ENCODE results near the gene ADM2.

ADM2 gene

DNA sequence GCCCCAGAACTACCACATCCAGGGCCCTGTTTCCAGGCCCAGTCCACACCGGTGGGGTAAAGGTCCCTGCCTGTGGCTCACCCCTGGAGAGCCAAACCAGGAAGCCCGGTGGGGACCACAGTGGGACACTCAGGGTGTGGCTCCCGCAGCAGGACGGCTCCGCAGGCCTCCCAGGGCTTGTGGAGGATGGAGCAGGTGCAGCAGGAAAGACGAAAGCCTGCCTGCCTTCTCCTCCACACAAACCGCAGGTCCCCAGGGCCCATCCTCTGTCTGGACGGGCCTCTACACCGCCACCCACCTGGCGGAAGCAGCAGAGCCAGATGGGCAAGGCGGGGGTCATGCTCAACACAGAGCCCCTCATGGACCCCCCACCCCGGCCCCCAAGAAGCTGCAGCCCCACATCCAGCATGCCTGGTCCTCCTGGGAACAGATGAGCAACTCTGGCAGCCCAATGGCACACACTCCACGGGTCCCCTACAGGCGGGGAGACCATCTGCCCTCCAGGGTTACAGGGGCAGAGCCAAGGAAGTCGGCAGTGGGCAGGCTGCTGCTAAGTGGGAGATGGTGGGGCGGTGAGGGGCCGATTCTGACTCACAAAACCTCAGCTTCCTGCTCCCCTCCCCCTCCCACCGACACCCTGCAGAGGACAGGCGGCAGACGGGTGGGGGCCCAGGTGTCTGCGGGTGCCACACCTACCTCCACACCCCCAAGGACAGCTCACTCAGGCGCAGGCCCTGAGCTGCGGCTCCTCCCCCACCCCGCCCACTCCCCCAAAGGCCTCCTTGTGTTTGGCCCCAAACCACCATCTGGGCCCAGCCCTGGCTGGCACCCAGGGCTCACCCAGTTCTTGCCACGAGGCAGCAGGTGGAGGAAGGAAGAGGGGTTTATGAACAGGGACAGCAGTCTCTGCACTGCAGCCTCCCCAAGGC lies 11.7 kb upstream of the ADM2 start:
- peak; percentile 93 for DNase-seq

DNA sequence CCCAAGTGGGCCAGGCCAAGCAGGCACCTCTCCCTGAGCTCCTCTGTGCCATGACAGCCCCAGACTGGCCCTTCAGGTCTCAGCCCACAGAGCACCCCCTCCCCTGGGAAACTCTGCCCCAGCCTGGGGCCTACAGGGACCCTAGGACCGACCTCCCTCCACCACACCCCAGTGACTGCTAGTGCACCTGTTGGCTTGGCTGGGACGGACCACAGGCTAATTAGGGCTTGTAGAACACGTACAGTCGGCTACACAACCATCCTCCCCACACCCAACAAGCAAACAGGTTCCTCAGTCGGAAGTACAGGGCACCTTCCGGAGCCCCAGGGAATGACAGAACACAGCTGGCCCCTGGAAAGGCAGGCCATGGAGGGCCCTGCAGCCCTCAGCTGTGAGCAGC lies 10.9 kb upstream of the ADM2 start:
- DNase-seq = no peak

DNA sequence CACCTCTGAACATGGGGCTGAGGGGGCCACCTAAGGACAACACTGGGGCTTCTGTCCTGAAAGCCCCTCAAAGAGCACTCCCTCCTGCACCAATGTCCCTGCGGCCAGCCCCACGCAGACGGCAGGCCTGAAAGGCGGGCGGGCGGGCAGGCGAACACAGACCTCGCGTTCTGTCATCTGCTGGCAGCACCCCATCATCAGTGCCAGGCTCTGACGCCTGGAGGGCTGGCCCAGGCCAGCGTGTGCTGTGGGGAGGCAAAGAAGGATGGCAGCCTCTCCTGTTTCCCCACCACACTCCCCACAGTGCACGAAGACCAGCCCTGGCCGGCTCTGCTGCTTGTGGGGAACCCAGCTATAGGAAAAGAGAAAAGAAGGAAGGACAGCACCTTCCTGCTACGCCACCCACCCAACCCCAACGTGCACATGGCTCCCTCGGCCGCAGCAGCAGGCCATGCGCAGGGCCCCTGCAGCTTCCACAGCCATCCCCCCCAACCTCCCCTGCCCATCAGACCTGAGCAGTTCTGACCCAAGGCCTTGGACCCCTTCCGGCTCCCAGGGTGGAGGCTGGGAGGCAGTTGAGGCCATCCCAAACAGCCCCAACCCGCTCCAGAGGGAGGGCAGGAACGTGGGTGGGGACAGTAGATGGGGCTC lies 10.0 kb upstream of the ADM2 start:
- DNase-seq = no peak

DNA sequence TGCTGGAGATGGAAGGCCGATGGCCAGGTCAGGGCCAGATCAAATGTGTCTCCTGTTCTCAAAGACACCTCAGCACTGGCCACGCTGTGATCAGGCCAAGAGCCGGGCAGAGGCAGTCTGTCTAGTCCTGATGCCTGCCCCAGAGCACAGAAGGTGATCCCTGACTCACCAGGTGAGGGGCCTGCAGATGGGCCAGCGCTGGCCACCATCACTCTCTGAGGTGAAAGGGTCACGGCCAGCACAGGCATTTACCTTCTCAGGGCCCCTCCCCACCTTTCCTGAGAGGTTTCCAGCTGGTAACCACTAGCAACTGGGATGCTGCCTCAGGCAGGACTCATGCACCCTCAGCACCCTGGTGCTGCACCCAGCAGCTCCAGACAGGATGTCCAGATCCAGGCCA lies 9.4 kb upstream of the ADM2 start:
- DNase-seq = no peak

DNA sequence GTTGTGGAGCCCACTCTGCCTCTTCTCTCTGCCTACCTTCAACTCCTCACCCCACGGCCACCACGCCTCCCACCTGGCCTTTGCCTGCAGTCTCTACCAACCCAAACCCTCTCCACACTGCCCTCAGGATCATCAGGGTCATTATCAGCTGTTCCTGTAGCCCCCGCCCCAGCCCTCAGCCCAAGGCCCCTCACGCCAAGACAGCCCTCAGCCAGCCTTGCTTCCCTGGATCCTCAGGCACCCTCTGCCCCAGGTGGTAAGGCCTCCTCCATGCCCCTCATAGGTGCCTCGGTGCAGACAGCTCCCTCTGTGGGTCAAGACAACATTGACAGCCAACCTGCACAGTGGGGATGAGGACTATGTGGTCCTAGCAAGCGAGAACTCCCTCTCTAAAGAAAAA lies 8.3 kb upstream of the ADM2 start:
- DNase-seq = peak; percentile 35

DNA sequence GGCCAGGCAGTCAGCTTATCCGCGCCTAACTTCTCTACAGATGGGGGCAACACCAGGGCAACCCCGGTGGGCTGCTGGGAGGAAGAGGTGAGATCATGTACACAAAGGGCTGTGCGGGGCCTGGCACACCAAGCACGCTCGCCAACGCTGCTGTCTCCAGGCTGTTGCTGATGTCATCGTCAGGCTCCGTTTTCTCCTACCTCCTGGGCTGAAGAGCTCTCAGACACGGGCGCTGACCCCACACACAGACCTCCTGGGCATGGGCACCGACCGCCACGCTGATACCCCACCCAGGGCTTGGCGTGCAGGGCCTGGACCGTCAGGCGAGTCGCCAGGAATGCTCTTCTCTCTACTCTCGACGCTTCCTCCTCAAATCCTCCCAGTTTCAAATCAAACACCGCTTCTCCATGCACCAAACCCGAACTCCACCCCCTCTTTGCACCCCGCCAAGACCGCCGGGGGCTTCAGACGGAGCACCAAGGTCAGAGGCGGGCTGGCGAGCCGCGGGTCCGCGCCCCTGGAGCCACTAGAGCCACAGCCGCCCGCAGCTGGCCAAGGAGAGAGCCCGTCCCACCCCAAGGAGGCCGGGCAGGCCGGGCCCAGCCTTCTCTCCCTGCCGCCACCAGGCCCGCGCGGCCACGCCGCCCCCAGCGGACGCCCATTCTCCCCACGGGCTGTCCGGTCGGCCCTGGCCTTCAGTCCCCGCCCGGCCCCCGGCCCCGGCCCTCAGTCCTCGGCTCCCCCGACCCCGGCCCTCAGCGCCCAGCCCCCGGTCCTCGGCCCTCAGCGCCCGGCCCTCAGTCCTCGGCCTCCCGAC lies 7.3 kb upstream of the ADM2 start:
- DNase-seq = peak; percentile 38

DNA sequence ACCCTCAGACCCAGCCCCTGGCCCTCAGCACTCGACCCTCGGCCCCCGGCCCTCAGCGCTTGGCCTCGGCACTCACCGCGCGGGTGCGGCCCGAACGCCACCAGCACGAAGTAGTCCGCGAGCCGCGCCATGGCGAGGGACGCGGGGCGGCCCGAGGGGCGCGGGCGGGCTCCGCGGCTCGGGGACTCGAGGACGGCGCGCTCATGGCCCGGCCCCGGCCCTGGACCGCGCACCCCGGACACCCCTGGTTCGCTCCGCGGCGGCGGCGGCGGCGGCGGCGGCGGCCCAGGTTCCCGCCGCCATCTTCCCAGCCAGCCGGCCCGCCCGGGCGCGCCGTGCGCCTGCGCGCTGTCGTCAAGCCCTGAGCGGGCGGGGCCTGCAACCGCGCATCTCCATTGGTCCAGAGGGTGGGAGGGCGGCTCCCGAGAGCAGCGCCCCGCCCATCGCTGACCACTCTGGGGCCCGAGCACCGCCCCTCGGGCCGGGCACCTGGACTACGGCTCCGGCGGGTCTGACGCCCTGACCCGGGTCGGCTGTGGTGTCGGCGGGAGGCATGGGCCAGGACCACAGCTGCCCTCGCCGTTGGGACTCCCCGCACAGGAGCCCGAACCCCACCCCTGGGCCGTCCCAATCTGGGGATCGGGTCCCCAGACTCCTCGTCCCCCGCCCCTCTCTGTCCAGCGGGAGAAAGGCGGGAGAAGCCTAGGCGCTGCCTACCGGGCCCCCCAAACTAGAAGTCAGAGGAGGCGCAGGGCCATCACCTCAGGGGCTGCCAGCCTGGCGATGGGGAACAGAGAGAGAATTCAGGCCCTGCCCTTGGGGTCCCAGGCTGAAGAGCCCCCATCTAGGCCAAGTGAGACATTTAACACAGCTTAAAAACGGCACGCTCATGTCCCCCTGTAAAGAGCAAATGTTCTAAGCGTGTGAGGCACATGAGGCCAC lies 6.4 kb upstream of the ADM2 start, which contains the start of gene SBF1:
Gene SBF1, minus strand, starts transcription at position 326 of the 942 bp plus-strand sequence. Its CDS starts 195 bp downstream, at position 131.
- peak; percentile 84 for DNase-seq

DNA sequence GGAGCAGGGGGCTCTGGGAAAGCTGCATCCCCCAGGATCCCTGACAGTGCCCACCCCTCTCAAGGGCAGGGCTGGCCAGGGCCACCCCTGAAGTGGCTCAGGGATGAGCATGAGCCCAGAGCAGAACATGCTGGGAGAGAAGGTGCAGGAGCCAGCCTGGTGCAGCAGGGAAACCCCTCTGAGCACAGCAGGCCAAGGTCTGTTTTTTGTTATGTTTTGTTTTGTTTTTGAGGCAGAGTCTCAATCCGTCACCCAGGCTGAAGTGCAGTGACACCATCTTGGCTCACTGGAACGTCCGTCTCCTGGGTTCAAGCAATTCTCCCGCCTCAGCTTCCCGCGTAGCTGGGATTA lies 5.7 kb upstream of the ADM2 start:
- no peak for DNase-seq

DNA sequence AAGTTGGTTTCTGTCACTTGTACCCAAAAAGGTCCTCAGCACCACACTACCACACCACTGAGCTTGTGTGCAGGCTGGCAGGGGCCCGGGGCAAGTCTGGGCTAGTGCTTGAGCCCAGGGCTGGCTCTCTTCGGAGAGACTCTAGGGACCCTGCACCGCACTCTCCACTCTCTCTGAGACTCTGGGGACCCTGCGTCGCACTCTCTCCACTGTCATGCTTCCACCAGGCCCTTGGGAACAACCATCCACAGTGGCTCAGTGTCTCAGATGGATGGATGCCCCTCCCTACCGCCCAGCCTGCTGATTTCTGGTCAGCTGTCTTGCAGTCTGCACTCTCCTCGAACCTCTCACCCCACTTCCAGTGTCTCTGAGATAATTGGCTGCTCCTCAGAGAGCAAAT lies 4.5 kb upstream of the ADM2 start:
- DNase-seq = no peak

DNA sequence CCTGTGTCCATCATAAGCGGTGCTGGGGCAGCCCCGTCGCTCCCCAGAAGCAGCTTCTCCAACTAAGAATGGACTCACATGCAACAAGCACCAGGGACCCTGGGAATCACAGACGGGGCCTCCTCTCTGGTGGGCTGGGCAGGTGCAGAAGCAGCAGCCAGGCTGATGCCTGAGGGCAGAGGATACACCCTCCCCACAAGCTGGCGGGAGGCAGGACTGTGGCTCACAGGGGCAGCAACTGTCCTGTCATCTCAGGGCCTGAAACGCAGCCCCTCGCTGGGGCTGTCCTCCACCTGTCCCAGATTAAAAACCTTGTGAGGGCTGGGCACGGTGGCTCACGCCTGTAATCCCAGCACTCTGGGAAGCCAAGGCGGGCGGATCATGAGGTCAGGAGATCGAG lies 3.4 kb upstream of the ADM2 start:
- no peak for DNase-seq

DNA sequence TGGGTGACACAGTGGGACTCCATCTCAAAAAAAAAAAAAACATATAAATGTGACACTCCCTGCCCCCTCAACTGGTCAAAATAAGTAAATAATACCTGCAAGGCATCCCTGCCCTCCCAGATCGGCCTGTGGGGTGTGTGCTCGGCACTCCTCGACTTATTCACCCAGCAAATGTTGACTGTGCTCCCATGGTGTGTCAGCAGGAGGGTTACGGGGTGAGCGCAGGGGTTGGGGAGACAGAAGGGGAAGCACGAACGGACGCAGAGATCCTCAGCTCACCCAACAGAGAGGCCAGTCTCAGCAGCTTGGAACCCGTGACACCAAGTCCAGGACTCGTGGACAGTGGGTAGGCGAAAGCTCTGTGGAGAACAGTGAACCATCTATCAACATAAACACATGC lies 1.6 kb upstream of the ADM2 start:
- DNase-seq = no peak

DNA sequence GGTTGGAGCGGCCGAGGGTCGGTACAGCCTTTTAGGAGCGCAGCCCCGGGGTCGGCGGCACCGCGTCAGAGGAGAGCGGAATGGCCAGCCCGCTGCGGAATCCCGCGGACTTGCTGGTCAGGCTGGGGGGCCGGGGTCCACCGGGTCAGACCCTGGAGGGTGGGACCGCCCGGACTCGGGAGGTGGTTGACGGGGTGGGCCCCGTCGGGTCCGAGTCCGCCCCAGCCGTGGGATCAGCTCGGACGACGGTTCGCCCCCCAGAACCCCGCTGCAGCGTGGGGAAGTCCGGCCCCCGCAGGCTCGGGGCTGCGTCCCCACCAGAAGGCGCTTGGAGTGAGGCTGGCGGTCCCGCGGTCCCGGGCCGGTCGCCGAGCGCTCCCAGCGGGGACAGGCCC lies 301 bp upstream of the ADM2 start:
- DNase-seq = no peak

DNA sequence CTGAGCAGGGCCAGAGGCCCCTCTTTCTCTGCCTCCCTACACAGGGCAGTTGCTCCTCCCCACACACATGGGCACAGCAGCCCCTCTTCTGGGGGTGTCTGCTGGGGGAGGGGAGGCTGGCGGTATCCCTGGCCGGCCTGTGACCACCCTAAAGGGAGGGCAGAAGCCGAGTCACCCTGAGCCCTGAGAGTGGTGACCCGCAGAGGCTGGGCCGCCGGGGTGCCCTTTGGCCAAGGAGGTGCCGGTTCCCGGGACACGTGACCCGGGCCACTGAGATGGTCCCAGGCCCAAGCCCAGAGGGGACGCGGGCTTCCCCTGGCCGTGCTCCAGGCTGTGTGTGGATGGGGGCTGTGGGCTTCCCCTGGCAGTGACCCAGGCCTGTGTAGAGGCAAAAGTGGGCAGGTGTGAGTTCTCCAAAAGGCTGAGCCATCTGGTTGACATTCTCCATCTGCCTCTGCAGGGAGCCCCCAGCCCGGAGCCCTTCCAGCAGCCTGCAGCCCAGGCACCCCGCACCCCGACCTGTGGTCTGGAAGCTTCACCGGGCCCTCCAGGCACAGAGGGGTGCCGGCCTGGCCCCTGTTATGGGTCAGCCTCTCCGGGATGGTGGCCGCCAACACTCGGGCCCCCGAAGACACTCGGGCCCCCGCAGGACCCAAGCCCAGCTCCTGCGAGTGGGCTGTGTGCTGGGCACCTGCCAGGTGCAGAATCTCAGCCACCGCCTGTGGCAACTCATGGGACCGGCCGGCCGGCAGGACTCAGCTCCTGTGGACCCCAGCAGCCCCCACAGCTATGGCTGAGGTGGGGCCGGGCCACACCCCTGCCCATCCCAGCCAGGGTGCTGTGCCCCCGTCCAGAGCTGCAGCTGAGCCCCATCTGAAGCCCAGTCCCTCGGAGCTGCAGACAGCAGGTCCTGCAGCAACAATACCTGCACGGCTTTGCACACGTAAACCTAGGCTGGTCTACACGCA lies 1.0 kb downstream of the ADM2 start:
- DNase-seq = no peak

DNA sequence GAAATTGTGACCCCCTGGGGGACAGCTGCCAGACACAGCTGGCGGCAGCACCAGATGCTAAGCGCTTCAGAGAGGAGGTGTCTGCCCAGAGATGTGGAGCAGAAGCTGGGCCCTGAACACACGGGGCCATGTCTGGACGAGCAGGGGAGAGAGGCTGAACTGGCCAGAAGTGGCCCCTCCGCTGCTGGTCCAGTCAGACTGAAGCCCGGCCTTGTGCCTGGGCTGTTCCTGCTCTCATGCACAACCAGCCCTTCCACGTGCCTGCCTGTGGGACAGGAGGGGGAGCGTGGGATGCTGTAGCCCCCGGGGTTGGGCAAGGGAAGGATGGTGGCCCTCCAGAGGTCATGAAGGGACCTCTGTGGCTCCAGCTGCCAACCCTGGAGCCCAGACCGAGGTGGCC lies 1.8 kb downstream of the ADM2 start:
- no peak for DNase-seq

DNA sequence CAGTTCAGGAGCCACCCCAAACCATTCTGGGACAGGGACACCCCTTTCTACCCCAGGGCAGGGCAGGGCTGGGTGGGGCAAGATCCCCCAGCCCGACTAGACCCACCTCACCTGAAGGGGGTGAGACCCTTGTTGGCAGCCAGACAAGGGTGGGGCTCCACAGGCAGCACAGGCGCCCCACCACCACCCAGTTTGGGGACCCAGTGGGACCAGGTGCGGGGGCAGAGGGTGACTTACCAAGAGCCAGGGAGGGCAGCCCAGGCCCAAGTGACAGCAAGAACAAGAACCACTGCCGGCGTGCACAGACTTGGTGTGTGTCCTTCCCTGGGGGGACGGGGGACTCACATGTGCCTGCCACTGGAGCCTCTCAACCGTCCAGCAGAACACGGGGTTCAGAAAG lies 2.2 kb downstream of the ADM2 start:
- no peak for DNase-seq

DNA sequence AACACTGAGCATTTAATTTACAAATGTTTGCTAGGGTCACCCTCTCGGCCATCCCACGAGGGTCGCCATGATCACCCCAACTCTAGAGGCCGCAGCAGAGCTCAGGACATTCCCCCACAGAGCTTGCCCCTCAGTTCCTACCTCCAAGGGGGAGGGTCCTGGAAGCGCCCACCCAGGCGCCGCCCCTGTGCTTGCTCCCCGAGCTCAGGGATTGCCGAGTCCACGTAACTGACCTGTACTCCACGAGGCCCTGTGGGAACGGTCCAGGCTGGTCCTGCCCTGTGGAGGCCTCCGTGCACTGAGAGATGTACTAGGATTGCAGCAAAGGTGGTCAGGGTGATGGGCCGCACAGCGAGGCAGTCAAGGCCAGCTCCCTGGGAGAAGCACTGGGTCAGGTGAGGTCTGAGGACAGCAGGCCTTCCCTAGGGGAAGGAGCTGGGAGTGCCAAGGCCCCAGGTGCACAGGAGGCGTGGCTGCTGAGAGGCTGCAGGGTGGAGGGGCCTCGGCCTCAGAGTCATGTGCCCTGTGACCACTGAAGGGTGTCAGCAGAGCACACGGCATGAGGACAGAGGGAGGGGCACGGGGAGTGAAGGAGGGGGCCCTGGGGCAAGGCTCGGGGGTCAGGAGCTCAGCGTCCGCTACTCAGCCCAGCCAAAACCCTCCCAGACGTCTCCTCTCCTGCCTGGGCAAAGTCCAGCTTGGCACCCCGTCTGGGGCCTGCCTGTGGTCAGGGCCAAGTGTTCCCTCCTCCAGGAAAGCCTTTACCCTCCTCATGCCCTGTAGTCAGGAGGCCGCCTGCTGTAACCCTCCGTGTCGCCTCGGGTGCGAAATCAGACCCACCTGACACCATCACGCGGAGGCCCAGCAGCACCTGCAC lies 2.9 kb downstream of the ADM2 start:
- DNase-seq = no peak

DNA sequence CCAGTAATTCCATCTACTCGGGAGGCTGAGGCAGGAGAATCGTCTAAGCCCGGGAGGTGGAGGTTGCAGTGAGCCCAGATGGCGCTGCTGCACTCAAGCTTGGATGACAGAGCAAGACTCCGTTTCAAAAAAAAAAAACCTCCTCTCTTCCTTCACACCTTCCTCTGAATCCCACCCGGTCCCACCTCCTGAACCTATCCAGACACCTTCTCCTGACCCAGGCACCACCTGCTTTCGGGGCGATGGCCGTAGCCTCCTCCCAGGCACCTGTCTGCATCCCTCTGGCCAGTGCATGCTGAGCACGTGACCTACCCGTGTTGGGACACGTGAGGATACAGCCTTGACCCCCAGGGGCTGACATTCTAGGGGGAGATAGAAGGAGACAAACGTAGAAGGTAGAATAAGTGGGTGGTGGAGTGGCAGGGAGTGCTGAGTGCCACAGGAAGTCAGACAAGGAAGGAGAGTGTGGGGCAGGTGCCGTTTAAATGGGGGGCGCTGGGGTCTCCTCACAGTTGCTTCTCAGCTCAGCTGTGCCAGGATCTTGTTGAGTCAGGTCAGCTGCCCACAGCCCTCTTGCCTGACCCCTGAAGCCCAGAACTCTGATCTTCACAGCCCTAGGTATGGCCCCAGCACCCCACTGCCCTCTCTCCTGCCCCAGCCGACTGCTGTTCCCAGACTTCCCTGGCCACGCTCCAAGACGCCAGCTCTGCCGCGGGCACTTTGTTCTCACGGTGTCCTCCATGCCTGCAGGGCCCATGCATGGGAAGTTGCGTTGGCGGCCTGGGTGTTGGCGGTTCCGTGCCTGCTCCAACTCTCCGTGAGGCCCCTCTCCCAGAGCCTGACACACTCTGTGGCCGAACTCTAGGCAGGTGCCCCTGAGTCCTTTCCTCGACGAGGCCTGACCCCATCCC lies 4.1 kb downstream of the ADM2 start:
- no peak for DNase-seq

DNA sequence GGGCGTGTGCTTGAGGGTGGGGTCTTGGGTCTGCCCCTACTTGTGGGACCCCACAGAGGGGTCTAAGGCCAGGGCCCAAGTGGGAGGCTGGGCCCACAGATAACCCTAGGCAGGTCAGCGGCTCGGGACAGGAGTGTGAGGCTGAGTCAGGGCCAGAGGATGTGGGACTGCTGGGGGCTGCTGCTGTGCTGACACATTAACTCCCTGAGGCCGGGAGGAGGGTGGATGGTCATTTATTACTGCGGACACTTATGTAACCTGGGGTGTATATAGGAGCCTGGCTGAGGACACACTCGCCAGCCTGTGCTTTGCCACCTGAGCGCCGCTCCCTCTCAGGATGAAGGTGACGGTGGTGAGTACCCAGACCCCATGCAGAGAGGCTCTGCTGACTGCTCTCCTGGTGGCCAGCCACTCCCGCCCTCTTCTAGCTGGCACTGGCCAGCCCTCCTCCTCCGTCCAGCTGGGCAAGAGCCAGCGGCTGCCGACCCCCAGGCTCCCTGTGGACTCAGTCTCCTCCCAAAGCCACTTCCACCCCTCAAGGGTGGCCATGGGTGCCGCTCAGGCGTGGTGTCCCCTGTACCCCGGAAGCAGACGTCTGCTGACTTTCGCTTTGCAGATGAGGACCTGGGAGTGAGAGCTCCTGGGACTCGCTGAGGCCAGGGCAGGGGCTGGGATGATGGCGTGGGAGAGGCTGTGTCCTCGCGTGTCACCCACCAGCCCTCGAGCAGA lies 5.4 kb downstream of the ADM2 start, which contains the start of gene MIOX:
Gene MIOX, plus strand, starts transcription at position 299 of the 729 bp plus-strand sequence. Its CDS starts 39 bp downstream, at position 338.
- DNase-seq = no peak

Measured in stimulated activated naive CD4-positive, alpha-beta T cell treated with Interleukin-2 at 50 U/mL for 16 hours (primary cell).